ENCODE measurements around the gene CHST1.

DNA sequence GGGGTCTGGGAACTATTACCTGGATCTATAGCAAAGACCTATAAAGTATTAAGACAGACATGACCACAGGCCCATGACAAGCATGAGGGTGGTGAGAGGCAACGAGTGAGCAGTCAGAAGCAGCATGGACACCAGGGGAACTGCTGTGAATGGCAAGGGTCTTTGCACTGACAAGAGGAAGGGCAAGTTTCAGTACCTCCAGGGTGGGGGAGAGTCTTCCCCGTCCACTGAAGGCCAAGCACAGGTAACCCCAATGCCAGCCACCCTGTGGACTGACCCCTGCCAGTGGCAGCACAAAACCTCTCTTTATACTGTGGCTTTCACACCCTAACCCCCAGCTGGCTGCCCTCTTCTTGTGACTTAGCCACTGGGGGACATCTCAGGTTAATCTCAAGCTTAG lies 55.5 kb downstream of the CHST1 start:
- TF ChIP-seq, protein P1, sequence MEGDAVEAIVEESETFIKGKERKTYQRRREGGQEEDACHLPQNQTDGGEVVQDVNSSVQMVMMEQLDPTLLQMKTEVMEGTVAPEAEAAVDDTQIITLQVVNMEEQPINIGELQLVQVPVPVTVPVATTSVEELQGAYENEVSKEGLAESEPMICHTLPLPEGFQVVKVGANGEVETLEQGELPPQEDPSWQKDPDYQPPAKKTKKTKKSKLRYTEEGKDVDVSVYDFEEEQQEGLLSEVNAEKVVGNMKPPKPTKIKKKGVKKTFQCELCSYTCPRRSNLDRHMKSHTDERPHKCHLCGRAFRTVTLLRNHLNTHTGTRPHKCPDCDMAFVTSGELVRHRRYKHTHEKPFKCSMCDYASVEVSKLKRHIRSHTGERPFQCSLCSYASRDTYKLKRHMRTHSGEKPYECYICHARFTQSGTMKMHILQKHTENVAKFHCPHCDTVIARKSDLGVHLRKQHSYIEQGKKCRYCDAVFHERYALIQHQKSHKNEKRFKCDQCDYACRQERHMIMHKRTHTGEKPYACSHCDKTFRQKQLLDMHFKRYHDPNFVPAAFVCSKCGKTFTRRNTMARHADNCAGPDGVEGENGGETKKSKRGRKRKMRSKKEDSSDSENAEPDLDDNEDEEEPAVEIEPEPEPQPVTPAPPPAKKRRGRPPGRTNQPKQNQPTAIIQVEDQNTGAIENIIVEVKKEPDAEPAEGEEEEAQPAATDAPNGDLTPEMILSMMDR (IDR thresholded peaks at IDR 0.05; ENCODE audit: low read length): no peak
- no peak for TF ChIP-seq EZH2 (IDR thresholded peaks at IDR 0.05; ENCODE audit: borderline replicate concordance, low read length)

Measured in OCI-LY1 (cell line).